ENCODE data around the gene EIF1AD.

EIF1AD gene

GRCh38 chr11:65962141-65962564 is 39.8 kb downstream of the EIF1AD start:
- H3K4me3 ChIP-seq (IDR thresholded peaks at IDR 0.05; ENCODE audit: insufficient read depth, low read depth, low read length): no peak overlapping the region
- H3K4me2 ChIP-seq: peak overlapping the region; percentile 73
- H3K27ac ChIP-seq: peak overlapping the region; percentile 17; the same call in 1 of the 2 replicates
- peak overlapping the region; percentile 83; the same call in 1 of the 2 replicates for H3K9ac ChIP-seq
- TF ChIP-seq CTCF (conservative IDR thresholded peaks at IDR 0.05; ENCODE audit: low read depth, low read length): no peak
- H2AFZ ChIP-seq (ENCODE audit: low read depth): no peak overlapping the region
- no peaks in the 10 kb centered on the region for H3K36me3 ChIP-seq (ENCODE audit: insufficient read depth)
- H4K20me1 ChIP-seq (ENCODE audit: insufficient read depth): 0 out of 2 replicates have a peak, but pooled peaks cover 3% of the 10 kb centered on the region
- H3K27me3 ChIP-seq (ENCODE audit: insufficient read depth, low read depth): no peaks in the 10 kb centered on the region
- H3K79me2 ChIP-seq (ENCODE audit: insufficient read depth, low read depth): peaks cover 27% of the 10 kb centered on the region
- peaks cover 26% of the 10 kb centered on the region for H3K4me1 ChIP-seq (ENCODE audit: low read depth, poor library complexity, severe bottlenecking)

- Histone ChIP-seq H3K4me2 (peak within 1 kb of the TSS; percentile 85), H2AFZ (ENCODE audit: low read depth) (peak within 1 kb of the TSS; percentile 73), H4K20me1 (ENCODE audit: insufficient read depth) (0 out of 2 replicates have a peak, but pooled peaks cover 3% of the 10 kb centered on the region), H3K79me2 (ENCODE audit: insufficient read depth, low read depth) (peaks cover 27% of the 10 kb centered on the region), H3K36me3 (ENCODE audit: insufficient read depth) (no peaks in the 10 kb centered on the region), H3K4me1 (ENCODE audit: low read depth, poor library complexity, severe bottlenecking) (peaks cover 33% of the 10 kb centered on the region), H3K9ac (peak within 1 kb of the TSS; percentile 83), H3K27ac (peak within 1 kb of the TSS; percentile 72), H3K27me3 (ENCODE audit: insufficient read depth, low read depth) (no peaks in the 10 kb centered on the region), H3K4me3 (IDR thresholded peaks at IDR 0.05; ENCODE audit: insufficient read depth, low read depth, low read length) (no peak within 1 kb of the TSS)
- TF ChIP-seq CTCF (conservative IDR thresholded peaks at IDR 0.05; ENCODE audit: low read depth, low read length): no peak
Measured at GRCh38 chr11:65961267-65962140, 40.5 kb downstream of the EIF1AD start, which contains the start of gene SART1. SART1 (plus strand) TSS chr11:65961734; CDS start chr11:65961781, 47 bp downstream.

GRCh38 chr11:65960824-65961266 is 41.1 kb downstream of the EIF1AD start:
- H2AFZ ChIP-seq (ENCODE audit: low read depth): peak overlapping the region; percentile 73
- H3K79me2 ChIP-seq (ENCODE audit: insufficient read depth, low read depth): peaks cover 27% of the 10 kb centered on the region
- H3K4me3 ChIP-seq (IDR thresholded peaks at IDR 0.05; ENCODE audit: insufficient read depth, low read depth, low read length): no peak overlapping the region
- H3K9ac ChIP-seq: peak overlapping the region; percentile 83; the same call in 1 of the 2 replicates
- H3K4me1 ChIP-seq (ENCODE audit: low read depth, poor library complexity, severe bottlenecking): peaks cover 36% of the 10 kb centered on the region
- H3K4me2 ChIP-seq: peak overlapping the region; percentile 85
- no peaks in the 10 kb centered on the region for H3K36me3 ChIP-seq (ENCODE audit: insufficient read depth)
- TF ChIP-seq CTCF (conservative IDR thresholded peaks at IDR 0.05; ENCODE audit: low read depth, low read length): no peak
- H3K27me3 ChIP-seq (ENCODE audit: insufficient read depth, low read depth): no peaks in the 10 kb centered on the region
- H4K20me1 ChIP-seq (ENCODE audit: insufficient read depth): 0 out of 2 replicates have a peak, but pooled peaks cover 3% of the 10 kb centered on the region
- H3K27ac ChIP-seq: peak overlapping the region; percentile 72

- Histone ChIP-seq H2AFZ (ENCODE audit: low read depth) (no peak overlapping the region), H3K4me2 (no peak overlapping the region), H3K27ac (no peak overlapping the region), H3K9ac (no peak overlapping the region), H3K79me2 (ENCODE audit: insufficient read depth, low read depth) (peaks cover 21% of the 10 kb centered on the region), H4K20me1 (ENCODE audit: insufficient read depth) (0 out of 2 replicates have a peak, but pooled peaks cover 3% of the 10 kb centered on the region), H3K36me3 (ENCODE audit: insufficient read depth) (no peaks in the 10 kb centered on the region), H3K4me3 (IDR thresholded peaks at IDR 0.05; ENCODE audit: insufficient read depth, low read depth, low read length) (no peak overlapping the region), H3K27me3 (ENCODE audit: insufficient read depth, low read depth) (no peaks in the 10 kb centered on the region), H3K4me1 (ENCODE audit: low read depth, poor library complexity, severe bottlenecking) (peaks cover 35% of the 10 kb centered on the region)
- no peak for TF ChIP-seq CTCF (conservative IDR thresholded peaks at IDR 0.05; ENCODE audit: low read depth, low read length)
Measured at GRCh38 chr11:65958774-65959420, 43.1 kb downstream of the EIF1AD start.
